Duodenal mucosa (tissue), 2 donors: ENCODE results near the gene ACTR3.

ENCODE experiments used
- H3K27ac ChIP-seq: one replicate; pipeline ENCODE4 v1.7.0; 2013; ENCODE audit warnings: low read depth, low read length
- H3K27me3 ChIP-seq, 2 donors: one replicate each; pipeline ENCODE4 v1.7.0; 2013; ENCODE audit warnings: low read length in 2 of 2, control low read depth in 1 of 2; ENCODE audit not compliant: insufficient read depth in 2 of 2, control insufficient read depth in 1 of 2
- H3K36me3 ChIP-seq, 2 donors: one replicate each; pipeline ENCODE4 v1.7.0; 2013; ENCODE audit warnings: low read length in 2 of 2, control low read depth in 1 of 2; ENCODE audit not compliant: insufficient read depth in 2 of 2, control insufficient read depth in 1 of 2
- H3K4me1 ChIP-seq, 2 donors: one replicate each; pipeline ENCODE4 v1.7.0; 2013; ENCODE audit warnings: low read length in 2 of 2, control low read depth in 1 of 2; ENCODE audit not compliant: insufficient read depth in 2 of 2, control insufficient read depth in 1 of 2
- H3K4me3 ChIP-seq, 2 donors: one replicate each; pipeline ENCODE4 v1.7.0; 2013; ENCODE audit warnings: low read length in 2 of 2, low read depth in 1 of 2
- H3K9ac ChIP-seq, 2 donors: one replicate each; pipeline ENCODE4 v1.7.0; 2013; ENCODE audit warnings: low read length in 2 of 2, low read depth in 1 of 2
- H3K9me3 ChIP-seq, 2 donors: one replicate each; pipeline ENCODE4 v1.7.0; 2013; ENCODE audit warnings: low read length in 2 of 2, control low read depth in 1 of 2; ENCODE audit not compliant: control insufficient read depth in 1 of 2

The ACTR3 gene

GRCh38 chr2:113873867-113874266 lies 16.0 kb upstream of the ACTR3 start:
- no peak overlapping the region for H3K4me3 ChIP-seq
- no peaks in the 10 kb centered on the region for H3K27me3 ChIP-seq
- H3K27ac ChIP-seq: no peak overlapping the region

GRCh38 chr2:113875135-113875534 lies 14.8 kb upstream of the ACTR3 start:
- no peaks in the 10 kb centered on the region for H3K36me3 ChIP-seq
- no peaks in the 10 kb centered on the region for H3K27me3 ChIP-seq
- H3K9me3 ChIP-seq: no peaks in the 10 kb centered on the region
- H3K9ac ChIP-seq: no peak overlapping the region
- H3K4me3 ChIP-seq: no peak overlapping the region
- H3K27ac ChIP-seq: no peak overlapping the region
- H3K4me1 ChIP-seq: peaks cover 17 to 26% of the 10 kb centered on the region in 2 donors

More at GRCh38 chr2:113873867-113874266, 16.0 kb upstream of the ACTR3 start:
- no peaks in the 10 kb centered on the region for H3K9me3 ChIP-seq
- no peaks in the 10 kb centered on the region for H3K36me3 ChIP-seq
- no peak overlapping the region for H3K9ac ChIP-seq
- H3K4me1 ChIP-seq: peaks cover 15 to 19% of the 10 kb centered on the region in 2 donors

GRCh38 chr2:113876503-113877387 lies 13.1 kb upstream of the ACTR3 start:
- Histone ChIP-seq H3K27ac (no peak overlapping the region), H3K4me3 (peak overlapping the region in 1 of 2 donors; percentile 42), H3K27me3 (no peaks in the 10 kb centered on the region), H3K9ac (peak overlapping the region in 1 of 2 donors; percentile 9), H3K4me1 (peaks cover 17 to 26% of the 10 kb centered on the region in 2 donors), H3K36me3 (no peaks in the 10 kb centered on the region), H3K9me3 (no peaks in the 10 kb centered on the region)

GRCh38 chr2:113877711-113878598 lies 11.9 kb upstream of the ACTR3 start:
- Histone ChIP-seq H3K36me3 (no peaks in the 10 kb centered on the region), H3K9ac (peak overlapping the region in 1 of 2 donors; percentile 11), H3K27ac (peak overlapping the region; percentile 68), H3K4me1 (peaks cover 17 to 26% of the 10 kb centered on the region in 2 donors), H3K4me3 (peak overlapping the region in 1 of 2 donors; percentile 11), H3K27me3 (no peaks in the 10 kb centered on the region), H3K9me3 (no peaks in the 10 kb centered on the region)

- no peaks in the 10 kb centered on the region for H3K27me3 ChIP-seq
- H3K36me3 ChIP-seq: no peaks in the 10 kb centered on the region
- no peak overlapping the region for H3K27ac ChIP-seq
- peaks cover 17 to 26% of the 10 kb centered on the region in 2 donors for H3K4me1 ChIP-seq
- H3K4me3 ChIP-seq: no peak overlapping the region
- H3K9me3 ChIP-seq: no peaks in the 10 kb centered on the region
- H3K9ac ChIP-seq: no peak overlapping the region
These were observed 11.1 kb upstream of the ACTR3 start for GRCh38 chr2:113878743-113879142.

- H3K9me3 ChIP-seq: no peaks in the 10 kb centered on the region
- no peaks in the 10 kb centered on the region for H3K36me3 ChIP-seq
- no peak overlapping the region for H3K27ac ChIP-seq
- H3K9ac ChIP-seq: no peak overlapping the region
- peaks cover 17 to 26% of the 10 kb centered on the region in 2 donors for H3K4me1 ChIP-seq
- H3K27me3 ChIP-seq: no peaks in the 10 kb centered on the region
- H3K4me3 ChIP-seq: no peak overlapping the region
These were observed 10.4 kb upstream of the ACTR3 start for GRCh38 chr2:113879457-113879856.

- no peak overlapping the region for H3K9ac ChIP-seq
- H3K4me3 ChIP-seq: peak overlapping the region; percentile 13 to 37
- H3K27ac ChIP-seq: no peak overlapping the region
- H3K9me3 ChIP-seq: no peaks in the 10 kb centered on the region
- no peaks in the 10 kb centered on the region for H3K36me3 ChIP-seq
- peaks cover 21 to 41% of the 10 kb centered on the region in 2 donors for H3K4me1 ChIP-seq
- no peaks in the 10 kb centered on the region for H3K27me3 ChIP-seq
These were observed 3.3 kb upstream of the ACTR3 start for GRCh38 chr2:113886479-113887008.

GRCh38 chr2:113887009-113887792 lies 2.7 kb upstream of the ACTR3 start:
- Histone ChIP-seq H3K36me3 (no peaks in the 10 kb centered on the region), H3K9ac (no peak overlapping the region), H3K4me1 (peaks cover 26 to 47% of the 10 kb centered on the region in 2 donors), H3K27ac (no peak overlapping the region), H3K4me3 (peak overlapping the region; percentile 4 to 13), H3K9me3 (no peaks in the 10 kb centered on the region), H3K27me3 (no peaks in the 10 kb centered on the region)

- H3K36me3 ChIP-seq: no peaks in the 10 kb centered on the region
- H3K4me3 ChIP-seq: peak overlapping the region; percentile 90 to 92
- peak overlapping the region; percentile 74 to 93 for H3K9ac ChIP-seq
- peaks cover 35 to 63% of the 10 kb centered on the region in 2 donors for H3K4me1 ChIP-seq
- peak overlapping the region; percentile 86 for H3K27ac ChIP-seq
- no peaks in the 10 kb centered on the region for H3K27me3 ChIP-seq
- no peaks in the 10 kb centered on the region for H3K9me3 ChIP-seq
These were observed 1.0 kb upstream of the ACTR3 start for GRCh38 chr2:113888641-113889470.
